Testis (tissue), 2 donors: ENCODE data around the gene TEX2.

Source experiments
- POLR2A ChIP-seq: fragments of 450-650 bp; IDR thresholded peaks from one replicate; pipeline ENCODE4 v1.6.1; 2017; ENCODE audit warnings: antibody characterized with exemption, mild to moderate bottlenecking, moderate library complexity
- TF ChIP-seq, protein P1 (sequence below), 3 experiments: fragments of 450-650 bp in 2 of 3; fragments of 200-600 bp in 1 of 3; sonication (generic) in 1 of 3; IDR thresholded peaks; one replicate each; pipeline ENCODE4 v1.5.1; 2016 to 2019; ENCODE audit warnings: antibody characterized with exemption in 3 of 3, mild to moderate bottlenecking in 2 of 3, moderate library complexity in 1 of 3

DNA sequence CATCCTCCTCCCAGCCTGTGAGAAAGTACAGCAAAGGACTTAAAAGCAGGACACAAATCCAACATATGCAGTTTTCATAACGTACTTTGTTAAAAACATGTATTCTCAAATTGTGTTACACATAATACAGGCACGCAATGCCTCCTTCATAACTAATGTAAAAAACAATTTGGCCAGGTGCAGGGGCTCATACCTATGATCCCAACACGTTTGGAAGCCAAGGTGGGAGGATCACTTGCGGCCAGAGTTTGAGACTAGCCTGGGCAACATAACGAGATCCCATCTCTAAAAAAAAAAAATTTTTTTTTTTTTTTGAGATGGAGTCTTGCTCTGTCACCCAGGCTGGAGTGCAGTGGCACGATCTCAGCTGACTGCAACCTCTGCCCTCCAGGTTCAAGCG is 20.4 kb downstream of the TEX2 start:
- TF ChIP-seq, protein P1, sequence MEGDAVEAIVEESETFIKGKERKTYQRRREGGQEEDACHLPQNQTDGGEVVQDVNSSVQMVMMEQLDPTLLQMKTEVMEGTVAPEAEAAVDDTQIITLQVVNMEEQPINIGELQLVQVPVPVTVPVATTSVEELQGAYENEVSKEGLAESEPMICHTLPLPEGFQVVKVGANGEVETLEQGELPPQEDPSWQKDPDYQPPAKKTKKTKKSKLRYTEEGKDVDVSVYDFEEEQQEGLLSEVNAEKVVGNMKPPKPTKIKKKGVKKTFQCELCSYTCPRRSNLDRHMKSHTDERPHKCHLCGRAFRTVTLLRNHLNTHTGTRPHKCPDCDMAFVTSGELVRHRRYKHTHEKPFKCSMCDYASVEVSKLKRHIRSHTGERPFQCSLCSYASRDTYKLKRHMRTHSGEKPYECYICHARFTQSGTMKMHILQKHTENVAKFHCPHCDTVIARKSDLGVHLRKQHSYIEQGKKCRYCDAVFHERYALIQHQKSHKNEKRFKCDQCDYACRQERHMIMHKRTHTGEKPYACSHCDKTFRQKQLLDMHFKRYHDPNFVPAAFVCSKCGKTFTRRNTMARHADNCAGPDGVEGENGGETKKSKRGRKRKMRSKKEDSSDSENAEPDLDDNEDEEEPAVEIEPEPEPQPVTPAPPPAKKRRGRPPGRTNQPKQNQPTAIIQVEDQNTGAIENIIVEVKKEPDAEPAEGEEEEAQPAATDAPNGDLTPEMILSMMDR (IDR thresholded peaks at IDR 0.05) = no peak
- TF ChIP-seq POLR2A = no peak
